ENCODE data around the gene RMP24.
A peak's percentile ranks its signal among the peaks of the same experiment; 100 is the strongest.

RMP24 gene

GRCh38 chr18:35949090-35949489 lies 23.4 kb upstream of the RMP24 start:
- Histone ChIP-seq H3K27me3 (replicated peaks; ENCODE audit: insufficient read depth) (no peaks in the 10 kb centered on the region), H3K4me3 (no peak overlapping the region), H3K27ac (no peak overlapping the region), H3K4me1 (ENCODE audit: control insufficient read depth in 1 of 2, low read depth in 2 of 2) (peaks cover 0 to 7% of the 10 kb centered on the region in 2 donors), H3K9me3 (no peaks in the 10 kb centered on the region), H3K36me3 (no peaks in the 10 kb centered on the region)
- DNase-seq (ENCODE audit: low spot score) (no peak), ATAC-seq (ENCODE audit: insufficient number of reproducible peaks, low FRiP score, low read depth) (no peak)
- TF ChIP-seq CTCF (IDR thresholded peaks at IDR 0.05) = no peak

- Histone ChIP-seq H3K36me3 (no peaks in the 10 kb centered on the region), H3K4me1 (ENCODE audit: control insufficient read depth in 1 of 2, low read depth in 2 of 2) (peaks cover 0 to 7% of the 10 kb centered on the region in 2 donors), H3K27ac (no peak overlapping the region), H3K9me3 (no peaks in the 10 kb centered on the region), H3K4me3 (peak overlapping the region; percentile 76), H3K27me3 (replicated peaks; ENCODE audit: insufficient read depth) (no peaks in the 10 kb centered on the region)
- ATAC-seq (ENCODE audit: insufficient number of reproducible peaks, low FRiP score, low read depth) (no peak), DNase-seq (ENCODE audit: low spot score) (no peak)
- peak; percentile 96 for TF ChIP-seq CTCF (IDR thresholded peaks at IDR 0.05)
Observed at GRCh38 chr18:35949903-35950627, 22.4 kb upstream of the RMP24 start.

- peak overlapping the region; percentile 76 for H3K4me3 ChIP-seq
- H3K27me3 ChIP-seq (replicated peaks; ENCODE audit: insufficient read depth) = no peaks in the 10 kb centered on the region
- TF ChIP-seq CTCF (IDR thresholded peaks at IDR 0.05) = no peak
- DNase-seq (ENCODE audit: low spot score) (no peak), ATAC-seq (ENCODE audit: insufficient number of reproducible peaks, low FRiP score, low read depth) (no peak)
- no peaks in the 10 kb centered on the region for H3K36me3 ChIP-seq
- H3K9me3 ChIP-seq = no peaks in the 10 kb centered on the region
- peaks cover 0 to 7% of the 10 kb centered on the region in 2 donors for H3K4me1 ChIP-seq (ENCODE audit: control insufficient read depth in 1 of 2, low read depth in 2 of 2)
- H3K27ac ChIP-seq = no peak overlapping the region
Observed at GRCh38 chr18:35950628-35950982, 21.9 kb upstream of the RMP24 start.

- Histone ChIP-seq H3K4me3 (no peak overlapping the region), H3K27me3 (replicated peaks; ENCODE audit: insufficient read depth) (no peaks in the 10 kb centered on the region), H3K36me3 (no peaks in the 10 kb centered on the region), H3K9me3 (no peaks in the 10 kb centered on the region), H3K4me1 (ENCODE audit: control insufficient read depth in 1 of 2, low read depth in 2 of 2) (peaks cover 0 to 7% of the 10 kb centered on the region in 2 donors), H3K27ac (no peak overlapping the region)
- DNase-seq (ENCODE audit: low spot score) (no peak), ATAC-seq (ENCODE audit: insufficient number of reproducible peaks, low FRiP score, low read depth) (no peak)
- no peak for TF ChIP-seq CTCF (IDR thresholded peaks at IDR 0.05)
Observed at GRCh38 chr18:35953688-35954087, 18.8 kb upstream of the RMP24 start.

- peaks cover 7% of the 10 kb centered on the region for H3K9me3 ChIP-seq
- TF ChIP-seq CTCF (IDR thresholded peaks at IDR 0.05) = no peak
- no peak overlapping the region for H3K27ac ChIP-seq
- DNase-seq (ENCODE audit: low spot score) = no peak
- H3K27me3 ChIP-seq (replicated peaks; ENCODE audit: insufficient read depth) = no peaks in the 10 kb centered on the region
- ATAC-seq (ENCODE audit: insufficient number of reproducible peaks, low FRiP score, low read depth) = no peak
- no peak overlapping the region for H3K4me3 ChIP-seq
- H3K4me1 ChIP-seq (ENCODE audit: control insufficient read depth in 1 of 2, low read depth in 2 of 2) = no peaks in the 10 kb centered on the region
- no peaks in the 10 kb centered on the region for H3K36me3 ChIP-seq
Observed at GRCh38 chr18:35956226-35956625, 16.3 kb upstream of the RMP24 start.
